ENCODE measurements around the gene FANCF.

FANCF gene

GRCh38 chr11:22624742-22625447 lies 728 bp downstream of the FANCF start:
- no peak for DNase-seq

- no peak for DNase-seq
Observed at GRCh38 chr11:22617868-22618267, 7.8 kb downstream of the FANCF start.

GRCh38 chr11:22603933-22604332 lies 21.7 kb downstream of the FANCF start:
- no peak for DNase-seq

GRCh38 chr11:22602504-22602903 lies 23.1 kb downstream of the FANCF start:
- DNase-seq = no peak

- DNase-seq = no peak
Observed at GRCh38 chr11:22599458-22599857, 26.2 kb downstream of the FANCF start.

- no peak for DNase-seq
Observed at GRCh38 chr11:22597062-22597461, 28.6 kb downstream of the FANCF start.

GRCh38 chr11:22584976-22585375 lies 40.6 kb downstream of the FANCF start:
- no peak for DNase-seq

- no peak for DNase-seq
Observed at GRCh38 chr11:22583963-22584492, 41.6 kb downstream of the FANCF start.

- DNase-seq = no peak
Observed at GRCh38 chr11:22582151-22582410, 43.5 kb downstream of the FANCF start.

- DNase-seq = no peak
Observed at GRCh38 chr11:22581354-22582150, 44.1 kb downstream of the FANCF start.

- DNase-seq = no peak
Observed at GRCh38 chr11:22577854-22578253, 47.8 kb downstream of the FANCF start.

All from amniotic stem cell (primary cell).